HG03280 (cell line): ENCODE data around the gene AP5B1.
A peak's percentile ranks its signal among the peaks of the same experiment; 100 is the strongest.

ENCODE experiments used
- ATAC-seq: cut with Tn5 transposase; IDR thresholded peaks from one replicate; pipeline ENCODE4 v1.9.1; 2021; ENCODE audit warnings: mild to moderate bottlenecking, moderate library complexity; ENCODE audit not compliant: unreplicated experiment

AP5B1 gene

DNA sequence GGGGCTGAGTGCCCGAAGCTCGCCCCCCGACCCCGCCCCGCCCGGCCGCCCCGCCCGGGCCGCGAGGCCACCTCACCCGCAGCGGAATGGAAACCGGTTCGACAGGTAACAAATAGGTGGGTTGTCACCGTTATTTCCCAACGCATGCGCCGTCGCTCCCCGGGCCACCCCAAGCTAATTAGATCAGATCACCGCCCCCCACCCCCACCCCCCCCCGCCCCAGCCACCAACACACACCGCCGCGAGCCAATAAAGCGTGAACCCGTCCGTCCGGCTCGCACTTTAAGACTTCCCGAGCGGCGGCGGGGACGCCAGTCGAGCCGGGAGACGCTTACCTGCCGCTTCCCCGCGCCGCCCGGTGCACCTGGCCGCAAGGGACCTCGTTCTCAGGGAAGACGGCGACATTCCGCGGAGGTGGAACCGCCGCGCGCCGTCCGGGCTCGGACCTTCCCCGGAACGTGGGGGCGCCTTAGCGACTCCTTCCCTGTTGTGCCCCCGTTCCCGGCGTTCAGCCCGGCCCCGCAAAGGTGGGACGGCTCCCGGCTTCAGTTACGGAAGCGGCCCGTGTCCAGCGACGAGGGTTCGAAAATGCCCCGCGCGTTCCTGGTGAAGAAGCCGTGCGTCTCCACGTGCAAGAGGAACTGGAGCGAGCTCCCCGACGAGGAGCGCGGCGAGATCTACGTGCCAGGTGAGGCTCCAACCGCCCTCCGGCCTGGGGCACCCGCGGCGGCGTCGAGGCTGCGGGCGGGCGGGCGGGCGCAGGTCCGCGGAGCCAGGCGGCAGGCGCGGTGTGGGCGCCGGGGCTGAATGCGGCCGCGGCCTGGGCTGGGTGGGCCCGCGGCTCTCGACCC, 6.2 kb upstream of the AP5B1 start, which contains the start of gene OVOL1:
TSS of gene OVOL1 (plus strand) at position 278 of the 851 bp plus-strand sequence. CDS start at position 589, 311 bp downstream.
- no peak for ATAC-seq

DNA sequence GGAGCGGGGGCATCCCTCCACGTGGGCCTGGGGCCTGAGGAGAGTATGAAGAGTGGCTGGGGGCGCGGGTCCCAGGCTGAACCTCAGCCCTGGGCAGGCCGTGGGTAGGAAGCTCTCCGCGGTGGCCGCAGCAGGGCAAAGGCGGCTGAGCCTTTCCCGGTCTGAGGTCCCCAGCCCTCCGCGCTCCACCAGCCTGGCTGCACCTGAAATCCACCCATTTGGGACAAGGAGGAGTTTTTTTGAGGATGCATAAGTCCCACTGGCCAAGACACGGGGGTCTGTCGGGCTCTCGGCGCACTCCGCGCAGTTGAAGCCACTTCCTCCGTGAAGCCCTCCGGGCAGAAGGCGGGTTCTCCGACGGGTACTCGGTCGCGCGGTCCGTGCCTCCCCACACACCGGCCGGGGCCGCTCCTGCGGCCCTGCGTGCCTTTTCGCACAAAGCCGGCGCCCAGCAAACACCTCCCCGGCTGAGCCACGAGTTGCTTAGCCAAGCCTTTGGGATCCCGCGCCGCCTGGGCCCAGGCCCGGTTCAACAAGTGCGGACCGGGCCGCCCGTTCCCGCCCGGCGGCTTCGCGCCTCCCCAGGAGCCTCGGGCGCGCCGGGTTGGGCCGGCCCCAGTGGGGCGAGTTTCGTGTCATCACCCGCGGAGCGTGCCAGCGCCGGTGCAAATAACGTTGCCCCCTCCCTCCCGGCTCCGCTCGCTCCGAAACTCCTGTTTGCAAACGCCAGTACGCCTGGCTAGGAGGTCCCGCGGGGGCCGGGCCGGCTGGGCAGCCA, 5.4 kb upstream of the AP5B1 start:
- no peak for ATAC-seq

DNA sequence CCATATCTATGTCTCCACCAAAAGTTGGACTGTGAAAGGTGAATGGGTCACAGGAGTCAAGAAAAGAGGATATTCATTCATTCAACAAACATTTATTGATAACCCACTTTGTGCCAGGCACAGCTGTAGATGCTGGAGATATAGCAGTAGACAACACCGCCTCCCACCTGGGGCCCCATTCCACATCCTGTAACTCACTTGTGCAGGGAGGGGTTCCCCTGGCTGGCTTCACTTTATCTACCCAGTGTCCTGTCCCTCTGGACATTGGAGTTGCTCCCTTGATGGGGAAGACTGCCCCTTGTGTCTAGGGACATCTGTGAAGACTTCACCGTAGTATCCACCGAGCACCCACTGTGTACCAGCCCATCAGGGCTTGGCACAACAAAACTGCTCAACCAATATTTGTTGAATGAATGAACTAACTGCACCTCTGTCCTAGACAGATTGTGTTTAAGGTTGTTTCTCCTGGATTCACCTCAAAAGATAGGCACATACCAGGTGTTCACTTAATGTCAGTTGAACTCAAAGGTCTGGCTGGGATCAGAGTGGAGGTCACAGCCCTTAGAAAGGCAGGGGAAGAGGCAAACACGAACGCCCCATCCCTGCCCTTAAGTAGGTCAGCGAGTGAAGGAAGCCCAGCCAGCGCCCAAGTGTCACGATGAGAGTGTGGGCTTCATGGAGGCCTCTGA, 4.7 kb upstream of the AP5B1 start:
- ATAC-seq = no peak

DNA sequence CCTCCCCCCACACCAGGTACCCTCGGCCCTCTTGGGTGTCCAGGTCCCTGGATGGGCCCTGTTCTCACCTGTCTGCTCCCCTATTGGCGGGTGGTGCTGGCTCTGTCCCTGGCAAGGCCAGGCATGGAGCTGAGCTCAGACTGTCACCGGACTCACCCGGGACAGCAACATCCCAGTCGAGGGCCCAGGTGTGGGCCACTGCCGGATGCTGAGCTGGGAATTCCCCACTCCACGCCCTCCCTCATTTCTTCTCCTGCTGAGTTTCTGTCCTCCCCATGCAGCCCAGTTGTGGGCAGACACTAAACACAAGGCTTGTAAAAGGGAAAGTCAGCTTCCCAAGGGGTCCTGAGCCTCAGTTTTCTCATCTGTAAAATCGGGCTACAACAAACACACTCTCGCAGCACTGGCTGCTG, 2.0 kb upstream of the AP5B1 start:
- ATAC-seq = no peak

DNA sequence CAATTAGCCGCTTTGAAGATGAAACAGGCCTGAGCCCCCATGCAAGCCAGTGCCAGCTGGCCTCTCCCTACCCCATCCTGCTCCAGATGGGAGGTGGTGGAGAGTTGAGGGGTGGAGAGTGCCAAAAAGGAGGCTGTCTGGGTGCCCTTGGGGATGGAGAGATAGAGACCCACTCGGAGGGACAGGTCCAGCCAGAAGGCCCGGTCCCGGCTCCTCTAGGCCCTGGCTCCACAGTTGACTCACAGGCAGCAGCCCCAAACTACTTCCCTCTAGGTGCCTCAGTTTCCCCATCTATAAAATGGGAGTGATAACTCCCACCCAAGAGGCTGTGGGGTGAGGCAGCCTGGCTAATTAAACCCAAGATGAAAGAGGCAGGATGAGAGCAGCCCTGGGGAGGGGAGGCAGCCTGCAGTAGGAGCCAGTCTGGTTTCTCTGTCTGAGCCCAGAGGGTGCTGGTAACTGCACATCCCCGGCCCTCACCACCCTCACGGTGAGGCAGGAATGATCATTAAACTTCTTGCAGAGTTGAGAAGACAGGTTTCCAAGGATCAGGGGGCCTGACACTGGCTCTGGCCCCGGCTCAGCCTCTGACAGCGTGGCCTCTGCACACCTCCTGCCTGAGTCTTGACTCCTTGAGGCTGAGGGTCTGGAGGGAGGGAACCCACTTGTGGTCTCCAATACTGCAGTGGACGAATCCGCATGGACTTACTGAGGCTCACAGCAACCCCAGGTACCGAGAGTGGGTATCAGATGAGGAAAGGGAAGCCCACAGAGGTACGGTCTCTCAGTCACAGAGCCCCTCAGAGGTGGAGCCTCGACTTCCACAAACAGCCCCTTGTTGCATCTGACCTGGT, 1.4 kb upstream of the AP5B1 start:
- ATAC-seq = no peak

DNA sequence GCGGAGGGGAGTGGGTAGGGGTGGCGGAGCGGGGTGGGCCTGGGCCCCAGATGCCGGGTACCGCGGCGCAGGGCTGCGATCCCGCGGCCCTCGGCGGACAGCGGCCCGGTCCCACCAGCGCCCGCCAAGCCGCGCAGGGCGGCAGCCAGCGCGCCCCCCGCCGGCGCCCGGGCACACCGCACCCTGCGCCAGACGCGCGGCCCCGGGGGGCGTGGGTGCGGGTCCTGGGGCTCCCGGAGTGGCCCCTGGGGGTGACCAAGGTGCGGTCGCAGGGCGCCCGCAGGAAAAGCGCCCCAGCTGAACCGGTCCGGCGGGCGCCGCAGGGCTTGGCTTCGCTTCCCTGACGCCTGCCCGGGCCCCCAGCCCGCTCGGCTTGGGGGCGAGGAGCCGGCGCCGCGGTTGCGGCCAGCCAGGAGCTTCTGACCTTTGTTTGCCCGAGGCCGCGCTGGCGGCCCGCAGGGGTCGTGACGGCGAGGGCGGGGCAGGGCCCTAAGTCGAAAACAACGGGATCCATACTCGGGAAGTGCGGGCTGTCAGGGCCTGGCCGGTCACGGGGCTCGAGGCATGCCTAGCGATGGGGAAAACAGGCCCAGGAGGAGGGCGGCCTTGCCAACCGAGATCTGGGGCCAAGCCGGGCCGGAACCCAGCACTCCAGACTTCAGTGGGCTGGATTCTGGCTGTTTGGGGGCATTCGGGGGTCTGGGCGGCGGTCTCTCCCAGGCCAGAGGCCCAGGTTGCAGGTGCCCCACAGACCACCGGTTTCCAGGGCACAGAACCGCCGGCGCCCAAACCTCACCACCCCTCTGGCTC, 581 bp upstream of the AP5B1 start:
- peak; percentile 35 for ATAC-seq

DNA sequence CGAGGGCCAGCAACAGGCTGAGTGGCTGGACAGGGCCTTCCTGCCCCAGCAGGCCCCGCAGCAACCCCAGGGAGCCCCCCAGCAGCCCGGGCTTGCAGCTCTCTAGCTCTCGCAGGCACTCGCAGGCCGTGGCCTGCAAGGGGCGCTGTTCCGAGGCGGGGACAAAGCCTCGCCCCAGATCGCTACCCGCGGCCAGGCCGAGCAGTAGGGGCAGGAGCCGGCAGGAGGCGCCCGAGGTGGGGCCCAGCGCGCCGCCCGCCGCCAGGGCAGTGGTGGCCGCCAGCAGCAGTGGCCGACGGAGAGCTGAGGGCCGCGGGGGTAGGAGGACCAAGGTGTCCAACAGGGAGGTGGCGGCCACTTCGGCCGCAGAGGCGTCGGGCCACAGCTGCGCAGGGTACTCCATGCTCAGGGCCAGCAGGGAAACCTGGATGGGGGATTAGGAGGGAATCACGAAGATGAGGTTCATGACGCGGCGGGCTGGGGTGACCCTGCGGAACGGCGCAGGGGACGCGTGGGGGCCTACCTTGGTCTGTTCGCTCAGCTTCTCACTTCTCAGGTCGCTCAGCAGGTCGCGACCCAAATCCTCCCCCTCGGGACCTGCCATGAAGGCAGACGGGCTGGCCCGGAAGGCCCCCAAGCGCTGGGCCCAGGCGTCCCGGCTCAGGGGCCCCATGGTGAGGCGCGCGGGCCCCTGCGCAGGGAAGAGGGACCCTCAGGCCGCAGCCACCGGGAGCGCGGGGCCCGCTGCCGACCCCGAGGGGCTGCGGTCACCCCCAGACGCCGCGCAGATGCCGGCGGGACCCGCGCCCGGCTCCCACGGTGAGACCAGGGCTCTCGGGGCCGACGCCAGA, 632 bp downstream of the AP5B1 start:
- ATAC-seq = peak; percentile 55

DNA sequence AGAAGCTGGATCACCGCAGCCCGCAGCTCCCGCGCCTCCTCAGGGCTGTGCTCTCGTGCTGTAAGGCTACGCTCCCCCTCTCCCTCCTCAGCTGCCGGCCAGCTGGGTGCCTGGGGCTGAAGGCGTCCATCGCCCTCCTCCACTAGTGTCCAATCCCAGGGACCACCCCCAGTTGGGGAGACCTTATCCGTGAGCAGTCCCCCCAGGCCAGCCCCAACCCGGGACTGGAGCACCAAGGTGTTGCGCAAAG, 1.2 kb downstream of the AP5B1 start:
- no peak for ATAC-seq

DNA sequence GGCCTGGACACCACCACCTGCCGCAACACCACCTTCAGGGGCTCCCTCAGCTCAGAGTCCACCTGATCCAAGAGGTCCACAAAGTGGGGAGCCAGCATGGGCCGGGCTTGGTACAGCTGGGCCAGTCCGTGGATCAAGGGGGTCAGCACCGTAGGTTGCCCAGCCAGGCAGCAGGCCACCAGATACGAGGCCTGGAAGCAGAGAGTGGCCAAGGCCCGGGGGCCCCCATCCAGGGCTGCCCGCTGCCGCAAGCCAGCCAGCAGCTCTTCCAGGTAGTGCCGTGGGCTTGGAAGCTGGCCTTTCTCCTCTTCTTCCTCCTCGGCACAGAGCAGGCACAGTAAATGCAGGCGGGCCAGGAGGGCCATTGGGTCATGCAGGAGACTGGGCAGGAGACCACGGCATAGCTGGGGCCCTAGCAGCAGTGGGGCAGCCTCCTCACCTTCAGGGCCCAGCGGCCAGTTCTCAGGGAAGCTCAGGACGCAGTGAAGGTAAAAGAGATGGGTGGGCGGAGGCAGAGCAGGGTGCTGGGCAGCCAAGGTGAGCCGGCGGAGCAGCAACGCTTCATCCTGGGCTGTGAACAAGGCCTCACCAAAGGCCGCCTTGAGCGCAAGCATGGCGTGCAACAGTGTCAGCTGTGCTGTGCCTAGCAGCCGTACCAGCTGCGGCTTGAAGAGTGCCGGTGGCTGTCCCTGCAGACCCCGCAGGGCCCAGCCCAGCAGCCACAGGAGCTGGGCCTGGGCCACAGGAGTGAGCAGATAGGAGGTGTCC, 1.7 kb downstream of the AP5B1 start:
- no peak for ATAC-seq

DNA sequence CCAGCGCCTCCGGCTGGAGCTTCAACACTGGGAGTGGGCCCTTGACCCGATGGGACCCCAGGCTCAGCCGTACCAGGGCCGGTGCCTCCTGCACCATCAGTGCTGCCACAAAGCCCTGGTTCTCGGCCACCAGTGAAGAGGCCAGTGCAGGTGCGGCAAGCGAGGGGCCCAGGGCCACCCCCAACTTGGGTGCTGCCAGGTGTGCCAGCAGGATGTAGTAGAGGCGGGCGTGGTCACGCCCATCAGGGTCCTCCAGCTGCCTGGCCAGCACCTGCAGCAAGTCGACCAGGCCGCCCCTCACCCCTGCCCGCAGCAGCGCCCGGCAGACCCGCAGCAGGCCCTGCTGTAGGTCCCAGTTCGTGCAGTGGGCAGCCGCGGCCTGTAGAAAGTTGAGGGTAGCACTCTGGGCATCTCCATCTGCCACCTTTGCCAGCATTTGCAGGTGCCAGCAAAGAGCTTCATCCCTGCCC, 2.3 kb downstream of the AP5B1 start:
- no peak for ATAC-seq

DNA sequence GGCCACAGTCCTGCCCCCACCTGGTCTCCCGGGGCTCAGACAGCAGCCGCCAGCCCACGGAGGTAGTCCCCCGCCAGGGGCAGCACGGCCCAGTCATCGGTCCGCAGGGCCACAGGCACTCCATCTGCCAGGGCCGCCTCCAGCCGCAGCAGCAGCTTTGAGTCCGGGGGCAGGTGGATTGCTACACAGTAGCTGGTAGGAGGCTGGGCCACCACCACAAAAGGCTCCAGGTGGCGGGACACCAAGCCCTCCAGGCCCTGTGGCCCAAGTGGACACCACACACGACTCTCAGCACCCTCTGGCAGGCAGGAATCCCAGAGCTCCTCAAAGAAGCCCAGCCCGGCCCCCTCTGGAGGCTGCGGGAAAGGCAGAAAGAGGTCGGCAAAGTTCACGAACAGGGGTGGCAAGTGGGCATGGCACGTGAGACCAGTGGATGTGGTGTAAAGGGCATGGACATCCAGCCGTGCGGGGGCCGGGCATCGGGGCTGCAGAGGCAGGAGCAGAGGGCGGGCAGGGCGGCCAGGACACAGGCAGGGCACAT, 2.9 kb downstream of the AP5B1 start:
- no peak for ATAC-seq

DNA sequence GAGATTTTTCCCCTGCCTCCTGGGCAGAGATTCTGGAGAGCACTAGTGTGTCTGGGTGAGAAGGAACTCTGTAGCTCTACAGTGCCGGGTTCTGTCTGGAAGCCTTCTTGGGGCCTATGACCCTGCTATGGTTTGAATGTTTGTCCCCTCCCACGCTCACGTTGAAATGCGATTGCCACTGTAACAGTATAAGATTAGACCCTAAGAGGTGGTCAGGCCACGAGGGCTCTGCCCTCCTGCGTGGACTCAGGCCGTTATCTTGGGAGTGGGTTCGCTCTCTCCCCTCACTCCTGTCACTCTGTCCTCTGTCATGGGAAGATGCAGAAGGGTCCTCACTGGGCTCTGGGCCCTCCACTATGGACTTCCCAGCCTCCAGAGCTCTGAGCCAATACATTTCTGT, 3.5 kb downstream of the AP5B1 start:
- no peak for ATAC-seq

DNA sequence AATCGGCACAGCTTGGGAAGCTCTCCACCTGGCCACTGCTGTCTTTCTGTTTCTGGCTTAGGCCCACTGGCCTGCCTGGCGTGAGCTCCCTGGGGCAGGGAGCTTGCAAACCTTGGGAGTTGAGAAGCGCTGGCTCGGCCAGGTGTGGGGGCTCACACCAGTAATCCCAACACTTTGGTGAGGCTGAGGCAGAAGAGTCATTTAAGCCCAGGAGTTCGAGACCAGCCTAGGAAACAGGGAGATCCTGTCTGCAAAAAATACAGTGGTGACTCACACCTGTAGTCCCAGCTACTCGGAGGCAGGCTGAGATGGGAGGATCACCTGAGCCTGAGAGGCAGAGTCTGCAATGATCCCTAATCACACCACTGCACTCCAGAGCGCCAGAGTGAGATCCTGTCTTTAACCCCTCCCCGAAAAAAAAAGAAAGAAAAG, 4.0 kb downstream of the AP5B1 start:
- no peak for ATAC-seq

DNA sequence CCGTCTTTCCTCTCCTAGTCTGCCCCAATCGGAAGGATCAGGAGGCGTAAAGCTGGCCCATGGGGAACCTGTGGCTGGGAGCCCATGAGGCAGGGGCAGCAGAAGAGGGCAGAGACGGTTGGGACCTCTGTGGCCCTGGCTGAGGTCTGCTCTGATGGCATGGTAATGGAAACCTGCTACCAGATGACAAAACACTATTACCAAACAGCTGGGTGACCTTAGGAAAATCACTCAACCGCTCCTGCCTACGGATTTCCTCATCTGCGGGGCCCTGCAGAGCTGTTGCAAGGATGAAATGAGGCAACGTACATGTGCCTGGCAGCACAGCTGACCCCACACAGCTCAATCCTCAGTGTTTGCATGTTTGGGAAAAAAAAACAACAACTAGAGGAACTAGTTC, 4.6 kb downstream of the AP5B1 start:
- ATAC-seq = no peak

DNA sequence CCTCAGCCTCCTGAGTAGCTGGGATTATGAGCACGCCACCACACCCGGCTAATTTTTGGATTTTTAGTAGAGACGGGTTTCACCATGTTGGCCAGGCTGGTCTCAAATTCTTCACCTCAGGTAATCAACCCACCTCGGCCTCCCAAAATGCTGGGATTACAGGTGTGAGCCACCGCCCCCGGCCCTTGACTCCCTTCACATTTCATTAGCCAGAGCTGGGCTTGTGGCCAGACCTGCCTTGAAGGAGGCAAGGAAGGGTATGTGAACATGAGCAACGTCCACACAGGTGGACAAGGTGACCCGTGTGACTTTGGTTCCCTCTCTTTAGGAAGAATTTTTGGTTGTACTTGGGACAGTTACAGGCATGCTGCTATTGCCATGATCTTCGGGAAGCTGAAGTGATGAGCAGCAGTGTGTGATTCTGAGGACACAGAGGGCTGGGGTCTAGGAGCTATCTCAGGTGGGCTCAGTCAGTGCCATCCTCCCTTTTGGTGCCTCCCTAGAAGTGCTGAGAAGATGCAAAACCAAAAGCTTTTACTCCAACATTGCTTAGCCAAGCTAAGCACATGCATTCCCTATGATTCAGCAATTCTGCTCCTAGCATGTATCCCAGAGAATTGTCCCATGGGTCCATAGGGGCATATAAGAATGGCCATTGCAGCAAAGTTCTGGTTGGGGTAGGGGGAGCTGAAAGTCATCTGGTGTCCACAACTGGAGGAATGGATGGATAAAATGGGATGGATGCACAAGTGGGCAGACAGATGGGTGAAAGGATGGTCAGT, 6.1 kb downstream of the AP5B1 start:
- no peak for ATAC-seq

DNA sequence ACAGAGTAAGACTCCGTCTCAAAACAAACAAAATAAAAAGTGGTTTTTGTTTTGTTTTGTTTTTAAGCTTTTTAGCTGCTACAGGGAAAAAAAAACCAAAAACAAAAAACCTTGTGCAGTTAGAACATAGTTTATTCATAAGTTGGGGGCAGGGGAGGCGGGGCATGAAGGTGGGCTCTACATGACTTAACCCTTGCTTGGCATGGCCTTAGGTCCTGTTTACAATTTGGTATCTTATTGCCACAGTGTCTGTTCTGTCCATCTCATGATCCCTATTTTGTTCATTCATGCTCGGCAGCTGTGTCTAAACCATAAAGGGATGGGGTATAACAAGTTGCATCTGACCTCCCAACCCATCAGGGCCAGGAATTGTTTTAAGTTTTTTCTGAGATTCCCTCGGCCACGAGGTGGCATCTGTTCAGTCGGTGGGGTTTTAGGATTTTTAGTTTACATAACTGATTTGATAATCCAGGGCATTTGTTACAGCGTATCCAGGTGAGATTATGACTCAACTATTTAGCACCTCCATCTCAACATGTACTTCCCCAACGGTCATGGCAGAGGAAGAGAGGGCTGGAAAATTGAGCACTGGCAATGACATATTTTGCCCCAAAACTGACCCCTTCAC, 6.9 kb downstream of the AP5B1 start:
- no peak for ATAC-seq
